SK-N-SH (cell line): ENCODE data around the gene CCL2. TPM values are rescaled to one million over a fixed set of nuclear protein-coding genes. Genes with fewer than 3 reads are reported as not detected.

ENCODE experiments used
- CTCF ChIA-PET: fragments of 300-600, 350-600 bp; formaldehyde crosslinking; extraction: SDS; loops from one replicate; lab custom pipeline; 2021; lab: Yijun Ruan, JAX
- POLR2A ChIA-PET: fragments of 350-600 bp; sonication (Branson Sonifier 250); formaldehyde crosslinking; extraction: SDS; loops from one replicate; lab custom pipeline; 2020; ENCODE audit warnings: antibody characterized with exemption, inconsistent platforms; lab: Yijun Ruan, JAX
- DNase-seq: peaks from one replicate; pipeline ENCODE4 v3.0.0; 2012
- H2AFZ ChIP-seq: fragments of 200-600 bp; sonication (generic); 2 replicates; pipeline ENCODE4 v1.8.1; 2016; ENCODE audit warnings: antibody characterized with exemption, mild to moderate bottlenecking, low read depth
- H3F3A ChIP-seq: fragments of 200-600 bp; sonication (generic); replicated peaks from 2 replicates; pipeline ENCODE3; 2016; ENCODE audit warnings: antibody characterized with exemption, mild to moderate bottlenecking; ENCODE audit not compliant: insufficient read depth
- H3K27ac ChIP-seq, 2 experiments: fragments of 200-500 bp in 1 of 2; fragments of 200-600 bp in 1 of 2; sonication (Bioruptor generic) in 1 of 2; sonication (generic), shearing (Covaris generic) in 1 of 2; 2 replicates each; pipeline versions ENCODE4 v1.5.1 to v1.6.1; 2014 to 2016; ENCODE audit warnings: low read depth in 2 of 2, inconsistent platforms in 1 of 2, low read length in 1 of 2, mild to moderate bottlenecking in 1 of 2, mixed read lengths in 1 of 2
- H3K27me3 ChIP-seq: fragments of 200-600 bp; sonication (generic), shearing (Covaris generic); 2 replicates; pipeline ENCODE4 v1.6.1; 2016; ENCODE audit warnings: mixed run types; ENCODE audit not compliant: insufficient read depth
- H3K36me3 ChIP-seq, 2 experiments: fragments of 200-500 bp in 1 of 2; fragments of 200-600 bp in 1 of 2; sonication (Bioruptor generic) in 1 of 2; sonication (generic) in 1 of 2; replicated peaks in 1 of 2; 2 replicates each; pipeline versions ENCODE3 to v1.5.1; 2014 to 2016; ENCODE audit warnings: low read length in 1 of 2, mild to moderate bottlenecking in 1 of 2; ENCODE audit not compliant: insufficient read depth in 2 of 2, control insufficient read depth in 1 of 2
- H3K4me1 ChIP-seq, 2 experiments: fragments of 200-500 bp in 1 of 2; fragments of 200-600 bp in 1 of 2; sonication (Bioruptor generic) in 1 of 2; sonication (generic), shearing (Covaris generic) in 1 of 2; 2 replicates each; pipeline versions ENCODE4 v1.5.1 to v1.6.1; 2014 to 2016; ENCODE audit warnings: low read depth in 1 of 2, low read length in 1 of 2, mixed run types in 1 of 2; ENCODE audit not compliant: insufficient read depth in 2 of 2, control insufficient read depth in 1 of 2
- H3K4me2 ChIP-seq: fragments of 200-600 bp; sonication (generic), shearing (Covaris generic); 2 replicates; pipeline ENCODE4 v1.6.1; 2017; ENCODE audit warnings: mixed run types
- H3K4me3 ChIP-seq, 2 experiments: fragments of 200-500 bp in 1 of 2; fragments of 200-600 bp in 1 of 2; sonication (Bioruptor generic) in 1 of 2; sonication (generic), shearing (Covaris generic) in 1 of 2; 2 replicates each; pipeline versions ENCODE4 v1.5.1 to v1.8.1; 2014 to 2016; ENCODE audit warnings: low read depth in 2 of 2, inconsistent platforms in 1 of 2, low read length in 1 of 2, mild to moderate bottlenecking in 1 of 2, mixed read lengths in 1 of 2, moderate library complexity in 1 of 2
- H3K79me2 ChIP-seq: fragments of 200-600 bp; sonication (generic); 2 replicates; pipeline ENCODE4 v1.8.1; 2017; ENCODE audit warnings: mild to moderate bottlenecking; ENCODE audit not compliant: insufficient read depth
- H3K9ac ChIP-seq: fragments of 200-600 bp; sonication (generic); 2 replicates; pipeline ENCODE4 v1.6.1; 2017; ENCODE audit warnings: mixed run types
- H3K9me2 ChIP-seq: fragments of 200-600 bp; sonication (generic); 2 replicates; pipeline ENCODE4 v1.6.1; 2017; ENCODE audit warnings: mixed run types
- H3K9me3 ChIP-seq: fragments of 200-600 bp; sonication (generic); 2 replicates; pipeline ENCODE4 v1.6.1; 2017; ENCODE audit warnings: mixed run types, mild to moderate bottlenecking, moderate library complexity
- H4K20me1 ChIP-seq: fragments of 200-600 bp; sonication (generic); 2 replicates; pipeline ENCODE4 v1.6.1; 2017; ENCODE audit warnings: mild to moderate bottlenecking, mixed run types; ENCODE audit not compliant: insufficient read depth
- CHD2 ChIP-seq: fragments of 150-350 bp; IDR thresholded peaks from 2 replicates; pipeline ENCODE4 v1.6.1; 2018; ENCODE audit warnings: low read length; ENCODE audit not compliant: partially characterized antibody
- EZH2phosphoT487 ChIP-seq: fragments of 200-600 bp; sonication (generic); IDR thresholded peaks from 2 replicates; pipeline ENCODE4 v1.6.1; 2017; ENCODE audit warnings: low read depth, mixed run types, mild to moderate bottlenecking, antibody characterized with exemption, moderate library complexity, borderline replicate concordance
- GATA2 ChIP-seq: sonication (generic); formaldehyde crosslinking; IDR thresholded peaks from 2 replicates; pipeline ENCODE4 v1.5.0; 2020; ENCODE audit warnings: mild to moderate bottlenecking, missing genetic modification reagents
- MEF2A ChIP-seq: IDR thresholded peaks from 2 replicates; pipeline ENCODE4 v1.4.0; 2012; ENCODE audit warnings: low read depth, borderline replicate concordance
- MXI1 ChIP-seq: IDR thresholded peaks from 2 replicates; pipeline ENCODE4 v1.6.1; 2012; ENCODE audit warnings: mild to moderate bottlenecking, low read depth, low read length, improper control_type of control experiment
- REST ChIP-seq: IDR thresholded peaks from 2 replicates; pipeline ENCODE4 v1.6.1; 2012; ENCODE audit warnings: mild to moderate bottlenecking, low read depth, low read length, moderate library complexity
- RFX5 ChIP-seq: IDR thresholded peaks from 2 replicates; pipeline ENCODE4 v1.6.1; 2012; ENCODE audit warnings: mild to moderate bottlenecking, improper control_type of control experiment, low read length
- RXRA ChIP-seq: IDR thresholded peaks from 2 replicates; pipeline ENCODE4 v1.4.0; 2012; ENCODE audit warnings: low read depth, mild to moderate bottlenecking, borderline replicate concordance
- SIN3A ChIP-seq: IDR thresholded peaks from 2 replicates; pipeline ENCODE4 v1.6.1; 2012; ENCODE audit warnings: low read depth, mild to moderate bottlenecking, low read length, moderate library complexity, borderline replicate concordance
- SMC3 ChIP-seq: IDR thresholded peaks from 2 replicates; pipeline ENCODE4 v1.6.1; 2012; ENCODE audit warnings: low read depth, low read length, improper control_type of control experiment
- TEAD4 ChIP-seq: IDR thresholded peaks from 2 replicates; pipeline ENCODE4 v1.4.0; 2012; ENCODE audit warnings: mild to moderate bottlenecking, borderline replicate concordance; ENCODE audit not compliant: insufficient read depth
- USF1 ChIP-seq: IDR thresholded peaks from 2 replicates; pipeline ENCODE4 v1.4.0; 2012; ENCODE audit warnings: low read depth, borderline replicate concordance
- USF2 ChIP-seq: fragments of 150-350 bp; IDR thresholded peaks from 2 replicates; pipeline ENCODE4 v1.6.1; 2017; ENCODE audit warnings: antibody characterized with exemption, low read length, low read depth, borderline replicate concordance
- ZBTB33 ChIP-seq: IDR thresholded peaks from 2 replicates; pipeline ENCODE4 v1.4.0; 2012; ENCODE audit warnings: low read depth, borderline replicate concordance
- WGBS: methylation state at CpG from one replicate; pipeline ENCODE4 v1.1.6; 2017; ENCODE audit warnings: low lambda C conversion rate; 5-methylcytosine and 5-hydroxymethylcytosine counted together
- polyA plus RNA-seq, 3 experiments: library from polyadenylated mRNA; depleted of rRNA; stranded (reverse); fragments of >200 nt; gene quantifications; 2 replicates each; pipeline ENCODE4 v1.2.3, GENCODE V29; 2012
- TF ChIP-seq, protein P1 (sequence below): IDR thresholded peaks from 2 replicates; pipeline ENCODE4; 2012
- TF ChIP-seq, protein P2 (sequence below): fragments of 200-600 bp; sonication (generic); IDR thresholded peaks from 2 replicates; pipeline ENCODE4 v1.6.1; 2017; ENCODE audit warnings: antibody characterized with exemption, mild to moderate bottlenecking, moderate library complexity

Gene CCL2
- polyA plus RNA-seq, 1 of the 3 experiments (the other 2 are of a cell fraction) = 210 TPM

DNA sequence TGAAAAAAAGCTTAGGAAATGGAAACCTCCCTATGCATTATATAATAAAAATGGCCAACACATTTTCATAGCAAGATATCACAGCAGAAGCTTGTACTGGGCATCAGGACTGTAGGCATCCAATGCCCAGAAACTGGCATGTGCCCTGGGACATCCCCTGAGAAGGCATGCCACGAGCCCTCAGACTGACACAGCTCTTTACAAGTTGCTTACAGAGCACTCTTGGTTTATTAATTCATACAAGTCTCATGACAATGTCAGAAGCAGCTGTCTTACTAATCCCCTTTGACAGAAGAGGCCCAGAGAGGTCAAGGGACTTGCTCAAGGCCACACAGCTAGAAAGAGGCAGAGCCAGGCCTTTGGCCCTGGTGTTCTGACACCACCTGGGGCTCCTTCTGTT lies 5.6 kb upstream of the CCL2 start:
- H3K9me3 ChIP-seq = no peaks in the 10 kb centered on the region
- no peak overlapping the region for H3K4me3 ChIP-seq
- peaks cover 27 to 54% of the 10 kb centered on the region in 2 experiments for H3K4me1 ChIP-seq
- H3K27me3 ChIP-seq = no peaks in the 10 kb centered on the region
- H2AFZ ChIP-seq = no peak overlapping the region
- peak overlapping the region; percentile 70 for H3K9ac ChIP-seq
- H4K20me1 ChIP-seq = no peaks in the 10 kb centered on the region
- peak overlapping the region in 1 of 2 experiments; percentile 98; a peak in 2 of 4 replicates for H3K27ac ChIP-seq
- DNase-seq = no peak
- ChIA-PET POLR2A (no interaction called here), CTCF (interaction anchor here (2.7 to 3.4 kb wide), 2 partner anchors 49 to 111 kb away, joined by 10 to 12 read pairs; no protein-coding TSS in a partner anchor)
- TF ChIP-seq RFX5 (no peak), REST (no peak), SIN3A (no peak), MXI1 (no peak), ZBTB33 (no peak), RXRA (no peak)
- 67% methylated on average over 1 of the region's 1 CpG for WGBS
- H3F3A ChIP-seq = peaks cover 45% of the 10 kb centered on the region
- H3K36me3 ChIP-seq = no peaks in the 10 kb centered on the region
- H3K79me2 ChIP-seq = no peaks in the 10 kb centered on the region
- H3K9me2 ChIP-seq = no peaks in the 10 kb centered on the region
- H3K4me2 ChIP-seq = peak overlapping the region; percentile 60

DNA sequence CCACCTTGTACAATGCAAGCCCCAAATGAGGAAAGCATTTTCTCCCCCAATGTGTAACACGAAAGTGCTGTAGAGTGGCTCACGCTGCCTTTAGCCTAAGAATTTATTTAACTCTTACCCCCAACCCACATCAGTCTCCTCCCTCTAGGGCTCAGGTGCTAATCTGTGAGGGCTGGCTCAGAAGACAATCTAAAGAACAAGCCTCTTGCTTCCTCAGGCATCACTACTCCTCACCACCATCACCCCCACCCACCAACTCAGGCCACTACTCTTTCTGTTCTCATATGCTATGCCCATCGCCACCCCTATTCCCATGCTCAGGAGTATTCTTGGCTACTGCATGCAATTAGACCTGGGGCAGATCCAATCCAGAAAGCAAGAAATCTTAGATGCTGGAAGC lies 3.9 kb upstream of the CCL2 start:
- Histone ChIP-seq H3K4me3 (no peak overlapping the region), H3K4me1 (peaks cover 36 to 57% of the 10 kb centered on the region in 2 experiments), H3K27ac (peak overlapping the region; percentile 39 to 98), H3F3A (peaks cover 51% of the 10 kb centered on the region), H3K9me2 (no peaks in the 10 kb centered on the region), H4K20me1 (no peaks in the 10 kb centered on the region), H3K4me2 (peak overlapping the region; percentile 60; the same call in 1 of the 2 replicates), H2AFZ (no peak overlapping the region)
- WGBS = 98% methylated on average over 3 of the region's 3 CpGs
- DNase-seq = no peak
- POLR2A ChIA-PET = no interaction called here
- no peak for TF ChIP-seq SMC3
- TF ChIP-seq, protein P1, sequence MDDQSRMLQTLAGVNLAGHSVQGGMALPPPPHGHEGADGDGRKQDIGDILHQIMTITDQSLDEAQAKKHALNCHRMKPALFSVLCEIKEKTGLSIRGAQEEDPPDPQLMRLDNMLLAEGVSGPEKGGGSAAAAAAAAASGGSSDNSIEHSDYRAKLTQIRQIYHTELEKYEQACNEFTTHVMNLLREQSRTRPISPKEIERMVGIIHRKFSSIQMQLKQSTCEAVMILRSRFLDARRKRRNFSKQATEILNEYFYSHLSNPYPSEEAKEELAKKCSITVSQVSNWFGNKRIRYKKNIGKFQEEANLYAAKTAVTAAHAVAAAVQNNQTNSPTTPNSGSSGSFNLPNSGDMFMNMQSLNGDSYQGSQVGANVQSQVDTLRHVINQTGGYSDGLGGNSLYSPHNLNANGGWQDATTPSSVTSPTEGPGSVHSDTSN = no peak
- no peak for TF ChIP-seq USF1
- TF ChIP-seq EZH2phosphoT487 = no peak
- TF ChIP-seq, protein P2, sequence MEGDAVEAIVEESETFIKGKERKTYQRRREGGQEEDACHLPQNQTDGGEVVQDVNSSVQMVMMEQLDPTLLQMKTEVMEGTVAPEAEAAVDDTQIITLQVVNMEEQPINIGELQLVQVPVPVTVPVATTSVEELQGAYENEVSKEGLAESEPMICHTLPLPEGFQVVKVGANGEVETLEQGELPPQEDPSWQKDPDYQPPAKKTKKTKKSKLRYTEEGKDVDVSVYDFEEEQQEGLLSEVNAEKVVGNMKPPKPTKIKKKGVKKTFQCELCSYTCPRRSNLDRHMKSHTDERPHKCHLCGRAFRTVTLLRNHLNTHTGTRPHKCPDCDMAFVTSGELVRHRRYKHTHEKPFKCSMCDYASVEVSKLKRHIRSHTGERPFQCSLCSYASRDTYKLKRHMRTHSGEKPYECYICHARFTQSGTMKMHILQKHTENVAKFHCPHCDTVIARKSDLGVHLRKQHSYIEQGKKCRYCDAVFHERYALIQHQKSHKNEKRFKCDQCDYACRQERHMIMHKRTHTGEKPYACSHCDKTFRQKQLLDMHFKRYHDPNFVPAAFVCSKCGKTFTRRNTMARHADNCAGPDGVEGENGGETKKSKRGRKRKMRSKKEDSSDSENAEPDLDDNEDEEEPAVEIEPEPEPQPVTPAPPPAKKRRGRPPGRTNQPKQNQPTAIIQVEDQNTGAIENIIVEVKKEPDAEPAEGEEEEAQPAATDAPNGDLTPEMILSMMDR = no peak
- no peak for TF ChIP-seq CHD2
- no peak for TF ChIP-seq TEAD4
- no peak for TF ChIP-seq USF2
- TF ChIP-seq MEF2A = no peak
- TF ChIP-seq GATA2 = no peak
- TF ChIP-seq, all 33 proteins: peak for 0
- Histone ChIP-seq H3K36me3 (no peaks in the 10 kb centered on the region), H3K79me2 (peaks cover 5% of the 10 kb centered on the region; the same call in 1 of the 2 replicates), H3K9me3 (no peaks in the 10 kb centered on the region), H3K9ac (peak overlapping the region; percentile 81), H3K27me3 (no peaks in the 10 kb centered on the region)
- CTCF ChIA-PET = interaction anchor here (1.2 to 3.4 kb wide), 2 partner anchors 30 to 110 kb away, joined by 3 to 12 read pairs; no protein-coding TSS in a partner anchor
